NOMO-1 (cell line): ENCODE data around the gene CHAC1.
A peak's percentile ranks its signal among the peaks of the same experiment; 100 is the strongest.

Experiments
- DNase-seq, 2 experiments: peaks; one replicate each; lab custom pipeline; 2025; ENCODE audit not compliant: unreplicated experiment in 2 of 2; lab: John Stamatoyannopoulos, UW

The CHAC1 gene

DNA sequence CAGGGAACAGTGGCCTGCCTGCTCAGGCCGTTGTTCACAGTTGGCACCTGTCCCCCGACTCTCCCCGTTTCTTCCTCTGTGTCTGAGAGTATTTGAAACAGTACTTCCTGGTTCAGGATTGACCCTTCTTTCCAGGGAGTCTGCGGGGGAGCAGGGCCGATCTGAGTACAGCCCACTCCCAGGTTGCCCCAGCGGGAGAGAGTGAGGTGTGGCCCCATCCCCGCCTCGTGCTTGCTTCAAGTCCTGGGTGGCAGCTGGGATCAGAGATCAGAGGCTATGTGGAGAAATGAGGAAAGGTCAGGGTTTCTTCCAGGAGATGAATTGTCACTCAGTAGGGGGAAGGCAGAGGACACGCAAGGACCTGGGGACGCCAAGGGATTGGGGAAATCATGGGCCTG, 30.7 kb upstream of the CHAC1 start:
- DNase-seq = no peak

DNA sequence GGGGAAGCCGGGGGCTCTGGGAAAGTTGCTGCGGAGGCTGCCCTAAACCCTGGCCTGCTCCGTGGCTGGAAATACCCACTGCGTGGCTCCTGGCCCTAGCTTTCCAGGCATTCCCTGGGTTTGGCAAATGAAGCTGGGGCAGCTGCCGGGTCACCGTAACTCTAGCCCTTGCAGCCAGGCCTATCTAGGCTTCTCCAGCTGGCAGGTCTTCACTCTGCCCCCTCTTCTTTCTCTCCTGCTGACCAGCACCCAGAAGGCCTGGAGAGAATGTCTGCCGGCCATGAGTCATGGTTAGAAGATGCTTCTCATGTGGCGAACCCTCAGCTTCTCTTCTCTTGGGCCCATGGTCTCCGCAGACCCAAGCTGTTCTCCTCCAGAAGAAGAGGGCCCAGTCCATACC, 29.7 kb upstream of the CHAC1 start:
- no peak for DNase-seq

DNA sequence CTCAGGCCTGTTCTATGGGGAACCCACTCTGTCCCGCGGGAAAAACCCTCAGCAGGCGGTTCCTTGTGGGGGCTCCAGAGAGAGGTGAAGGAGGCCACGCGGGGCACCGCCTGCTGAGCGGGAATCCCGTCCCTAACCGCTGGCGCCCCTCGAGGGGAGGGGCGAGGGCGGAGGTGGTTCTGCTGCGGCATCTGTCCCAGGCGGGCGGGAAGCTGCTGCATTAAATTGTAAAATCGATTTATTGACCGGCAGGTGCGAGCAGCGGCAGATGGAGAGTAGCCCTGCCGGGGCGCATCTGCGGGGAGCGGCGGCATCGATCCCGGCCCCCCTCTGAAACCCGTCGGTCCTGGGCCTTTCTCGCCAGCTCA, 27.8 kb upstream of the CHAC1 start:
- DNase-seq = no peak

DNA sequence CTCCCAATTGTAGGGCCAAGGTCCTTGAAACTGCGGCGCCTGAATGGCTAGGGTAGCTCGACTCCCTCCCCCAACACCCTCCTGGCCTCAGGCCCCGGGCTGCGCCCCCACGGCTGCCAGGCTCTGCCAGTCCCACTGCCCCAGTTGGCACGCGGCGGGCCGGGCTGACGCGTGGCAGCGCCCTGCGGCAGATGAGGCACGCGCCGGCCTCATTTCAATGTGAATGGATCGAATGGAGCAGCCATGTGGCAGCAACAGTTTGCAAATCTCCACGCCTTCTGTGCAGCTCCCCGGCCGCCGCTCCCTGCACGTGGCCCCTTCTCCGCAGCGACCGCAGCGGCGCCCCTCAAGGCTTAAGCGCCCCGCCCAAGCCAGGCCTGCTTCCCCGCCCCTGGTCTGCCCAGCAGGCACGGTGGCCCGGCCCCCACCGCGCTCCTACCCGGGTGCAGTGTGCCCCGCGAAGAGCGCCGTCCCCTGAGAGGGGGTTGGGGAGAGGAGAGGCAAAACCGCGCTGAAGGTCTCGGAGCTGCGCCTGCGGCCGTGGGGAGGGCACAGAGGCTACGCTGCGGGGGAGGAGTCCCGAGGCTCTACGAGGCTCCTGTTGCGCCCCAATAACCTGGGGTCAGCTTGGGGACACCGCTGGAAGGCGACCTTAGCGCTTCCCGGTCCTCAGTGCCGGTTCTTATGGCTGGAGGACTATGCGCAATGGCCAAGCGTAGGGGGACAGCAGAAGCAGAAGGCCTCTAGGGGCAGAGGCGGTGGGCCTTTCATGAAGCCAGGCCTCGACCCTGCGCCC, 27.2 kb upstream of the CHAC1 start:
- no peak for DNase-seq

DNA sequence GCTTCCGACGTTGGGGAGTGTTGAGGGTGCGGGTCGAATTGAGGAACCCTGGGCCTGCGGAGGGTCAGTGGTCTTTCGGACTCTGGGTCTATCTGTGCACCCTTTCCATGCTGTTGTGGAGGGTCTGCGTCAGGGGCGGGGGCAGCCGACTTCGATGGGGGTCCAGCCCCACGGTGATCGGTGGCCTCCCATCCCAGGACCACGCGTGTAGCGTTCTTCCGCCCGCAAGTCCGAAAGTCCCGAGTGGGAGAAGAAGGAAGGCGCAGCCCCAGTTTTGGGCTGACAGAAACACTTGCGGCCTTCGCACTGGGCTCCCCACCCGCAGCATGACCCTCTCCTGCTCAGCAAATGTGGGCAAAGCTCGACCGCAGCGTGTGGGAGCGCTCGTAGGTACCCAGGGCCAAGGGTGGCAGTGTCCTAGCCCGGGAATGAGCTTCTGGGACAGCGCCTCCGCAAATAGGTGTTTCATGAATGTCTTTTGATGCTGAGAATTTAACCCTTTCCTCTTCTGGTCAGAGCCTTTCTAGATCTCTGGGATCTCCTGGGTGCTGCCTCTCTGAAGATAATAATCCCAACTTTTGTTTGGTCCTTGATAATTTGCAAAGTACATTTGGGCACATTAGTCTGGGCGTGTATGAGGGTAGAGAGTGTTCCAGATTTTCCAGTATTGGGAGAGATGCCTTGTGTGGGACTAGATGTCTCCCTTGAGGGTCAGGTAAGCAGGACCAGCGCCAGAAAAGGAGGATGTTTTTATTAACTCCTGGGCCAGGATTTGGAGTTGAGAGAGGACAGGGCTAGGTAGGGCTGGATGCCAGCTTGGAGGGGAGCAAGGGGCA, 26.4 kb upstream of the CHAC1 start:
- DNase-seq = no peak

DNA sequence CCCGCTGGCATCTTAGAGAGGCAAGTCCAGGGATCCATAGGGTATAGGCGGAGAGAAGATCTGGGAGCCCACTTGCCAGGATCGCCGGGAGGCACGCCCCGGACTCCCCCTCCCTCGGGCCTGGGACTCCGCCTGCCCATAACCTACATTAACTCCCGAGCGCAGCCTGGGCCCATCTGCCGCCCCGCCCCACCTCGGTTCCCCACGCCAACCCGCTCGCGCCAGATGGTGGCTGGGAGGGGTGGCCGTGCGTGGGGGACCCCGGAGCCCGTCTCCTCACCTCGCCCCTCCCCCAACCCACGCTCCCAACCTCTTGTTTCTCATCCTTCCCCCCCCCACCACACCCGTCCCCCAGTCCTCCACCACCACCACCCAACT, 25.8 kb upstream of the CHAC1 start:
- no peak for DNase-seq

DNA sequence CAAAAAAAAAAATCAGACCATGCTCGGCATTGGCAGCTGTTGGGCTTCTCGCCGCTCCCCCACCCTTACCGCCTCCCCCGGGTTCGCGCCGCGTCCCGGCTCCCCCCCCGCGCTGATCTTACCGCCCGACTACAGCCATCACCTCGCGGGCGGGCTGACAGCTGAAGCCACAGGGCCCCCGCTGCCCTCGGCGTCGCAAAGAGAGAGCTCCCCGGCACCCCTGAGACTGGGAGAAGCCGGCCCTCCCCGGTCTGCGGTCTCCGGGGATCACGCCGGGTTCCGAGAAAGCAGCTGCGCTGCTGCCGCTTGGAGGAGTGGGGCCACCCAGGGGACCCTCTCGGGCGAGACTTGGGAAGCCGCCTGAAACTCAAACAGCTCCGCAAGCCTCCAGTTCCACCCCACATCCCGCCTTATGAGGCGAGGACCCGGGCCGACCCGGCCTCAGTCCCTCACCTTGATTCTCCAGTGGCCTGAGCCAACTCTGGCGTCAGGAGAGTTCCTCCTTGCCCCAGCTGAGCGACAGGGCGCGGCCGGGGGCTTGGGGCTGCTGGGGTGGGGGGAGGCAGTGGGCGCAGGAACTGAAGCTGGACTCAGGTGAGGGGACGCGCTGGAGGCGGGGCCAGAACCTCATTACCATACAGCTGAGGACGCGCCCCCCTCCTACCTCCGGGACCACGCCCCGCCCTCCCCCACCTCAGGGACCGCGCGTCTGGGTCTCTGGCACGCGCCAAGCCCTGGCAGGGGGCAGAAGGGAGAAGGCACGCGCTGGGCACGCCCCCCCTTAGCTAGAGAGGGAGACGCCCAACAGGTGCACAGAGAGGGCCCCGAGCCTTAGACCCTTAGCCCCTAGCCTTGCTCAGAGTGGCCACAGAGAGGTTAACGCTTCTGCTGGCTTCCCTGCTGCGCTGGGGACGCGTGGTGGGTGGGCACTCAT, 25.1 kb upstream of the CHAC1 start:
- no peak for DNase-seq

DNA sequence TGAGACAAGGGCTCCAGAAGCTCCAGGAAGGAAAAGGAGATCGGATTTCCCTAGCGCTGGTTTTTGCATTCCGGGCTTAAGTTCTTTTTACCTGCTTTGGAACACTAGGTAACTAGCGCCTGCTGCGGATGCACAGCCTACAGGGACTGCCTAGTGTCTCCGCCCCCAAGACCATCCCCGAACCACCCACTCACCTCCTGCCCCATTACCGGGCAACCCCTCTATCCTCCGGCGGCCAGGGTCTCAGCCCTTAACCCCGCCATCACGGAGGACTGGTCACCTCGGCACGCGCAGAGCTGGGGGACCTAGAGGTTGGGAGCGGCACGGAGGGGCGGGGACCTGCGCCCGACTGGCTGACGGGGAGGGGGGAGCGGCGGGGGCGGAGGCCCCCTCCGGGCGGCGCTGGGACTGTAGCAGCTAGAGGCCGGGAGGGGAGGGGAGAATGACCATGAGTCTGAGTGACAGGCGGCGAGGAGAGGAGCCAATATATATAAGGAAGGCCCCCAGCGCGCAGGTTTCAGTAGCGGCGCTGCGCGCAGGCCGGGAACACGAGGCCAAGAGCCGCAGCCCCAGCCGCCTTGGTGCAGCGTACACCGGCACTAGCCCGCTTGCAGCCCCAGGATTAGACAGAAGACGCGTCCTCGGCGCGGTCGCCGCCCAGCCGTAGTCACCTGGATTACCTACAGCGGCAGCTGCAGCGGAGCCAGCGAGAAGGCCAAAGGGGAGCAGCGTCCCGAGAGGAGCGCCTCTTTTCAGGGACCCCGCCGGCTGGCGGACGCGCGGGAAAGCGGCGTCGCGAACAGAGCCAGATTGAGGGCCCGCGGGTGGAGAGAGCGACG, 24.2 kb upstream of the CHAC1 start, which contains the start of gene DLL4:
DLL4 (plus strand) TSS at position 520 of the 839 bp plus-strand sequence. CDS start 329 bp downstream, outside the sequence.
- DNase-seq = peak in 1 of 2 experiments; percentile 45

DNA sequence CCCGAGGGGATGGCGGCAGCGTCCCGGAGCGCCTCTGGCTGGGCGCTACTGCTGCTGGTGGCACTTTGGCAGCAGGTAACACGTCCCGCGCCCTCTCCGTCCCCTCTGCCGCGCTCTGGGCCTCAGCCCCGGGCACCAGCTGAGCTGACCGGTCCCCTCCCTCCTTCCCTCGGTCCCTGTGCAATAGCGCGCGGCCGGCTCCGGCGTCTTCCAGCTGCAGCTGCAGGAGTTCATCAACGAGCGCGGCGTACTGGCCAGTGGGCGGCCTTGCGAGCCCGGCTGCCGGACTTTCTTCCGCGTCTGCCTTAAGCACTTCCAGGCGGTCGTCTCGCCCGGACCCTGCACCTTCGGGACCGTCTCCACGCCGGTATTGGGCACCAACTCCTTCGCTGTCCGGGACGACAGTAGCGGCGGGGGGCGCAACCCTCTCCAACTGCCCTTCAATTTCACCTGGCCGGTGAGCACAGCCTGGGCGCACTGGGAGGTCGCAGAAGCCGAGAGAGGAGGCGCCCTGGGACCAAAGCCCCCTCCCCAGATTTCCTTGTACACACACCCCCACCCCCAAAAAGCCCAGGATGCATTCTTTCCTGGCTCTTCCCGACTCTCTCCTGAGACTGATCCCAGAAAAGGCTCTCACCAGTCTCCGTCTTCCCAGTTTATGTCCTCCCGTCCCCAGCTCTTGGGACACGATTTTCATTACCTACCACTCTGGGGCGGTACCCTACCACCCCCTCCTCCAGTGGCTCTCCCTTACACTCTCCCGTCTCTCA, 23.4 kb upstream of the CHAC1 start:
- no peak for DNase-seq

DNA sequence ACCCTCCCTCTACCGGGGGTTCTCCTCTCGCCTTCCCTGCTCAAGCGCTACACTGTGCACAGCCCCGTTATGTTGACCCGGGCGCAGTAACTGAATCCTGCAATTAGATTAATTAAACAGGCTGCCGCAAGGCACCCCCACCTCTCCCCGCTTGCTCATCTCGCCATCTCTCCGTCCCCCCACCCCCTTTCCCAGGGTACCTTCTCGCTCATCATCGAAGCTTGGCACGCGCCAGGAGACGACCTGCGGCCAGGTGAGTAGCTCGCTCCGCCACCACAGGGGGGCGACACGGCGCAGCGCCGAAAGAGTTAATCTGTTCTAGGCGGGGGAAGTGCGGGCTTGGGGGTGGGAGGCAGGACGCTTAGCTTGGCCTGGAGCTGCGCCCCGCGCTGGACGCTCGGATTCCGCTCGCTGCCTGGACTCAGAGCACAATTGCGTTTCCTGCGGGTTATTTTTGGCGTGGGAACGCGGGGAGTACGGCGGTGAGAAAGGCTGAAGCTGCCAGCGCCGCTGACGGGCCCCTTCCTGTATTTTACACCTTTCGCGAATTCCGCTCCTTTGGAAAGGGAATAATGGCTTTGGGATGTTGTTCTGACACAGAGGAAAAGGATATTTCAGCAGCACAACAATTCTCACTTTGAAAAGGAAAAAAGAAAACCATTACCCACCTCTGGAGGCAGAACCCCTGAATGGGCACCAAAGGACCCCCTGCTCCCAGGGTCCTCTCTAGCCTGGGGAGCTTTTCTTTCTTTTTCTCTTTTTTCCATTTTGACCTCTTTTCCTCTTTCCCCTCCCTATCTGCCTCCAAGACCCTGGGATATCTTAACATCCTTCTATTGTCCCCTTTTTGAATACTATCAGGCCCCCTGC, 22.6 kb upstream of the CHAC1 start:
- DNase-seq = no peak

DNA sequence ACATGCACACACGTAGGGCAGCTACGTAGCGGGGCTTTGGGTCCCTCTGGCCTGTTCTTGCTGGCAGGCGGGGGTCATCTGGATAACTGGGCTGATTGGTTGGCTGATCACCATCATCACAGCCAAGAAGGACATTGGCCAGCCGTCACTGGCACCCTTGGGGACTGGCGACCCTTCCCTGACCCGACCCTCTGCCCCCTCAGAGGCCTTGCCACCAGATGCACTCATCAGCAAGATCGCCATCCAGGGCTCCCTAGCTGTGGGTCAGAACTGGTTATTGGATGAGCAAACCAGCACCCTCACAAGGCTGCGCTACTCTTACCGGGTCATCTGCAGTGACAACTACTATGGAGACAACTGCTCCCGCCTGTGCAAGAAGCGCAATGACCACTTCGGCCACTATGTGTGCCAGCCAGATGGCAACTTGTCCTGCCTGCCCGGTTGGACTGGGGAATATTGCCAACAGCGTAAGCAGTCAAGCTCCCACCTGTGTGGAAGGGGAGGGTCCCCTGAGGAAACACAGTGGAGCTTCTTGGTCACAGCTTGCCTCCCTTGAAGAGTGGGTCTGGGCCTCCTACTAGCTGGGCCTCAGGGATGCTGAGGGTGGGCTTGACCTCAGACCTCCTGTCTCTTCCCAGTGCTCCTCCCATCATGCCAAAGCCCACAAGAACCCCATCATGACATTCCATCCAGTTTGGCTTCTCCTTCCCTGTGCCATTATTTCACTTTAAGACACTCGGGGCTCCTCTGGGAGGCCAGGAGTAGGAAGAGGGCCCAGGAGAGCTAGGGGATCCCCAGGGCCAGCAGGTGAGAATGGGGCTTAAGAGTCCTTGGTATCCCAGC, 21.8 kb upstream of the CHAC1 start:
- DNase-seq = no peak

DNA sequence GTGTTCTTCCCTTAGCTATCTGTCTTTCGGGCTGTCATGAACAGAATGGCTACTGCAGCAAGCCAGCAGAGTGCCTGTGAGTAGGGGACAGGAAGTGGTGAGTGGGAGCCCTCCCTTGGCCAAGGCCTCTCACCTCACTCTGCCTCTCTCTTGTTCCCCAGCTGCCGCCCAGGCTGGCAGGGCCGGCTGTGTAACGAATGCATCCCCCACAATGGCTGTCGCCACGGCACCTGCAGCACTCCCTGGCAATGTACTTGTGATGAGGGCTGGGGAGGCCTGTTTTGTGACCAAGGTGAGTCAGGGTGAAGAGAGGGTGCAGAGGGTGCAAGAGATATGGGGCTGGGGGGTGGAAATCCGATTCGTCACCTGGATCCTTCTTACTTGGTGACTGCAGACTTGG, 21.1 kb upstream of the CHAC1 start:
- DNase-seq = no peak

DNA sequence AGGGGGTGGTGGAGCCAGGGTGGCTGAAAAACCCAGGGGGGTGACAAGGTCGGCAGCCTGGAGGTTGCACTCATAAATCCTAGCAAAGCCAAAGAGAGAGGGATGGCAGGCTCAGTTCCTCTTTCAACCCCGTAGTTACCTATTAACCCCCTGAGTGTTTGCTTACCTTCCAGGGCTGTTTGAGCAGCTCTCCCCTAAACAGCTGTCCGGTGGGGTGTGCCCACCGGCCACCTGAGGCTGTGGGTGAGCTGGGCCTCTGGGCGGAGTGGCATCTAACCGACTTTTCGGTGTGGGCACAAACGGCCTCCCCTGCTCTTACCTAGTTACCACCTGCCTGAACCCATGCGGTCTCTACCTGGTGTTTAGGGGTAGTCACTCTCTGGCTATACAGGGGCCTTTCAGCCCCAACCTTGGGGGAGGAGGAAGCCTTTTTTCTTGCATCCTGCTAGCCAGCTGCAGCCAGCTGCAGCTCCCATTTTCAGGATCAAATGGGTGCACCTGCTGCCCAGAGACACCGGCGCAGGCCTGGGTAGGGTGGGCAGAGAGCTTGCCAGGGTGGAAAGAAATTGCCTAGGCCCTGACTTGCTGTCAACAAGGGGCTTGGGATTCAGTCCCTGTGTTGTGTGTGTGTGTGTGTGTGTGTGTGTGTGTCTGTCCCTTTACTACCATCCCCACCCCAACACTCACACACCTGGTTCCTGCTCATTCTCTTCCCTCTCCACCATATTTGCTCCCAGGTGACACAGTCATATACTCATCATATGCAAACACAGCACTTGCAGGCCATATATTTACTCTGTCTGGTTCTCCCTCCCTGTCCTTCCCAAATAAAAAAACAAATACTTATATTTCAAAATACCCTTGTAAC, 20.4 kb upstream of the CHAC1 start:
- no peak for DNase-seq

DNA sequence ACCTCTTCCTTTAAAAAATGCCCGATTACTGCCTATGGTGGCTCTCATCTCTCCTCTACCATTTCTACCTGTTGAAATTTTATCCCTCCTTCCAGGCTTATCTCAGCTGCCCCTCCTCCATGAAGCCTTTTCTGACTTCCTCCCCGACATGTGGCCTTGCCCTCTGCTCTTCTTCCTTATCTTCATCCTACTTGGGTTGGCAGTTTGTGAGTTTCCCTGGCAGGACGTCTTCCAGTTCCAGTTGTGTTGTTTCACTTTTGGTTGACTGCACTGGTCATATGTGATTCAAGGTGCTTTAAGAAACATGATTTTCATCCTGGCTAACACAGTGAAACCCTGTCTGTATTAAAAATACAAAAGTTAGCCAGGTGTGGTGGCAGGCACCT, 19.8 kb upstream of the CHAC1 start:
- no peak for DNase-seq

DNA sequence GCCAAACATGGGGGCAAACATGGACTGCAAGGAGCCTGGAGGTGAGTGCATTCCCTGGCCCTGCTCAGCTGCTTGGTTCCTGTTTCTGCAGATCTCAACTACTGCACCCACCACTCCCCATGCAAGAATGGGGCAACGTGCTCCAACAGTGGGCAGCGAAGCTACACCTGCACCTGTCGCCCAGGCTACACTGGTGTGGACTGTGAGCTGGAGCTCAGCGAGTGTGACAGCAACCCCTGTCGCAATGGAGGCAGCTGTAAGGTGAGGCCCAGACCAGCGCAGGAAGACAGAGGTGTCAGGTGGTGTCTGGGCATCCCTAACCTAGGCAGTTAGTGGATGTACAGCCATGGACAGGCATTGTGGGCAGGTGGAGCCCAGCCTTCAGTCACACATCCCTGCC, 18.8 kb upstream of the CHAC1 start:
- DNase-seq = no peak

DNA sequence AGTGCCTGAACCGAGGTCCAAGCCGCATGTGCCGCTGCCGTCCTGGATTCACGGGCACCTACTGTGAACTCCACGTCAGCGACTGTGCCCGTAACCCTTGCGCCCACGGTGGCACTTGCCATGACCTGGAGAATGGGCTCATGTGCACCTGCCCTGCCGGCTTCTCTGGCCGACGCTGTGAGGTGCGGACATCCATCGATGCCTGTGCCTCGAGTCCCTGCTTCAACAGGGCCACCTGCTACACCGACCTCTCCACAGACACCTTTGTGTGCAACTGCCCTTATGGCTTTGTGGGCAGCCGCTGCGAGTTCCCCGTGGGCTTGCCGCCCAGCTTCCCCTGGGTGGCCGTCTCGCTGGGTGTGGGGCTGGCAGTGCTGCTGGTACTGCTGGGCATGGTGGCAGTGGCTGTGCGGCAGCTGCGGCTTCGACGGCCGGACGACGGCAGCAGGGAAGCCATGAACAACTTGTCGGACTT, 17.0 kb upstream of the CHAC1 start:
- no peak for DNase-seq
